RPMI7951 (cell line): ENCODE measurements around the gene ADRB1. TPM values are rescaled to one million over a fixed set of nuclear protein-coding genes. Genes with fewer than 3 reads are reported as not detected.

Source experiments
- DNase-seq: peaks from one replicate; pipeline ENCODE4 v3.0.0-alpha.2; 2012; ENCODE audit warnings: low read depth
- total RNA-seq: library from RNA; depleted of rRNA; stranded (reverse); fragments of >200 nt; shearing (Covaris generic); gene quantifications from 2 replicates; pipeline ENCODE4 v1.2.3, GENCODE V29; 2014; rRNA removed

ADRB1 gene
- total RNA-seq, 1 experiment from 2014 or later = not detected

GRCh38 chr10:114094795-114095194 is 51.1 kb downstream of the ADRB1 start:
- DNase-seq = no peak

DNA sequence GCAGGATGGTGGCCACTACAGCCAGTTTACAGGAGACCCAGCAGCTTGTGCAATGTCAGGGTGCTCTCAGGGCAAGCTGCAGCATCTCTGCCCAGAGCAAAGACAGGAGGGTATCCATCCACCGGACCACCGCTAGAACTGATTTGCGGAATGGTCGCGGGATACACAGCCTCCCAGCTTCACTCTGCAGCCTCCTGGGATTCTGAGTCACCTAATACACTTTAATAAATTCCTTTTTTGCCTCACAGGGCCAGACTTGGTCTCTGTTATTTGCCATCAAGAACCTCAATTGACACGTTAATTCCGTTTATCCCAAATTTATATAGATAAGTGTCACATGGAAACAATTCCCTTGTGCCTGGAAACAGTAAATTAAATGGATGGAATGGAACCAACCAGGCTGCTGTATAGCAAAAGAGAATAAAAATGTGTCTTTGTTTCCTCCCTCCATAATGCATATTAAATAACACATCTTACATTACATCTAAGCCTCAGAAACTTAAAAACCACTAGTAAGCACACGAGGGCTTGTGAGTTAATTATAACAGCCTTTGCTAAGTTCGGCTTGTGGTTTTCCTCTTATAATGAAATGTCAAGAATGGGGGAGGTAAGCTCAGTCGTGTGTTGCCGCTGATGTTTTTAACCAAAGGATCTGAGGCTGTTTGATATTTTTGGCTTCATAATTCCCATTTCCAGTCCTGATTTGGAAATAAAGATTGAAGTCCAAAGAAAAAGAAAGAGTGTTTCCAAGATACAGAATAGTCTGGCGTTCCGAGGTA is 52.1 kb downstream of the ADRB1 start:
- DNase-seq = no peak

Other genes with a start within 250 kb of the ADRB1 start
- 9.2 and 10.1 TPM in 2 replicates for gene DCLRE1A, start 189.8 kb upstream of the ADRB1 start, total RNA-seq
- 9.1 and 12.3 TPM in 2 replicates for gene NHLRC2, start 189.2 kb upstream of the ADRB1 start, total RNA-seq
- 5.8 and 10.0 TPM in 2 replicates for gene CCDC186, start 130.3 kb downstream of the ADRB1 start, total RNA-seq
- not detected in 2 replicates for gene TDRD1, start 135.5 kb downstream of the ADRB1 start, total RNA-seq
- gene VWA2, start 195.4 kb downstream of the ADRB1 start, total RNA-seq = not detected in 2 replicates